NCI-H1436 treated with DMSO at 0.1 percent for 48 hours (cell line): ENCODE measurements around the gene MTFMT.

Experiments used
- DNase-seq: peaks from one replicate; lab custom pipeline; 2025; lab: John Stamatoyannopoulos, UW

The MTFMT gene

GRCh38 chr15:64987136-64987535 is 42.3 kb downstream of the MTFMT start:
- no peak for DNase-seq

GRCh38 chr15:64985366-64986033 is 43.9 kb downstream of the MTFMT start:
- DNase-seq = no peak

- no peak for DNase-seq
Measured at GRCh38 chr15:64982472-64982871, 47.0 kb downstream of the MTFMT start.

- DNase-seq = no peak
Measured at GRCh38 chr15:64981812-64982431, 47.5 kb downstream of the MTFMT start.

- DNase-seq = no peak
Measured at GRCh38 chr15:64979252-64979710, 50.2 kb downstream of the MTFMT start.

GRCh38 chr15:64975390-64975789 is 54.0 kb downstream of the MTFMT start:
- DNase-seq = no peak

- DNase-seq = no peak
Measured at GRCh38 chr15:64970698-64971097, 58.7 kb downstream of the MTFMT start.

- DNase-seq = no peak
Measured at GRCh38 chr15:64969401-64969800, 60.0 kb downstream of the MTFMT start.

- no peak for DNase-seq
Measured at GRCh38 chr15:64961013-64961412, 68.4 kb downstream of the MTFMT start.

- DNase-seq = no peak
Measured at GRCh38 chr15:64960153-64960552, 69.3 kb downstream of the MTFMT start.

- no peak for DNase-seq
Measured at GRCh38 chr15:64959128-64959527, 70.3 kb downstream of the MTFMT start.

GRCh38 chr15:64954395-64954794 is 75.0 kb downstream of the MTFMT start:
- DNase-seq = no peak

GRCh38 chr15:64951777-64952418 is 77.5 kb downstream of the MTFMT start:
- DNase-seq = no peak
